IPS DF 6.9 (cell line): ENCODE data around the gene PDIA5.

Experiments
- DNase-seq: peaks from one replicate; pipeline ENCODE4 v3.0.0-alpha.2; 2013; ENCODE audit warnings: low read depth, low spot score
- H3K27ac ChIP-seq: one replicate; pipeline ENCODE4 v1.5.1; 2013; ENCODE audit warnings: low read length, control low read depth
- H3K27me3 ChIP-seq: 2 replicates; pipeline ENCODE4 v1.6.1; 2013; ENCODE audit warnings: mild to moderate bottlenecking, low read length; ENCODE audit not compliant: control insufficient read depth, insufficient read depth
- H3K36me3 ChIP-seq: 2 replicates; pipeline ENCODE4 v1.6.1; 2013; ENCODE audit warnings: low read length; ENCODE audit not compliant: control insufficient read depth, insufficient read depth
- H3K4me1 ChIP-seq: 2 replicates; pipeline ENCODE4 v1.6.1; 2013; ENCODE audit warnings: low read length; ENCODE audit not compliant: control insufficient read depth, insufficient read depth
- H3K4me3 ChIP-seq: 2 replicates; pipeline ENCODE4 v1.5.1; 2013; ENCODE audit warnings: mild to moderate bottlenecking, low read length
- H3K9me3 ChIP-seq: 2 replicates; pipeline ENCODE4 v1.6.1; 2013; ENCODE audit warnings: low read length, inconsistent platforms; ENCODE audit not compliant: control insufficient read depth, insufficient read depth
- WGBS: extraction: QIAGEN DNeasy Blood & Tissue Kit; methylation state at CpG from one replicate; pipeline ENCODE4 v1.1.7; 2013; ENCODE audit warnings: mixed read lengths, missing lambda C conversion rate; ENCODE audit not compliant: insufficient read length, insufficient coverage; 5-methylcytosine and 5-hydroxymethylcytosine counted together

The PDIA5 gene

GRCh38 chr3:123155471-123156011 is 88.7 kb downstream of the PDIA5 start:
- DNase-seq, result no peak
- Histone ChIP-seq H3K36me3 (peaks cover 9% of the 10 kb centered on the region), H3K27ac (no peak overlapping the region), H3K27me3 (no peaks in the 10 kb centered on the region), H3K4me1 (no peaks in the 10 kb centered on the region), H3K9me3 (no peaks in the 10 kb centered on the region), H3K4me3 (no peak overlapping the region)
- no CpG with 5 or more reads among the region's 9 CpGs for WGBS

- H3K27me3 ChIP-seq, result no peaks in the 10 kb centered on the region
- WGBS, result no CpG with 5 or more reads among the region's 15 CpGs
- peaks cover 14% of the 10 kb centered on the region for H3K36me3 ChIP-seq
- no peaks in the 10 kb centered on the region for H3K9me3 ChIP-seq
- H3K4me3 ChIP-seq, result no peak overlapping the region
- no peaks in the 10 kb centered on the region for H3K4me1 ChIP-seq
- H3K27ac ChIP-seq, result no peak overlapping the region
- no peak for DNase-seq
These were observed 89.6 kb downstream of the PDIA5 start for GRCh38 chr3:123156276-123156995.

GRCh38 chr3:123157209-123157597 is 90.4 kb downstream of the PDIA5 start:
- no peak for DNase-seq
- Histone ChIP-seq H3K4me1 (no peaks in the 10 kb centered on the region), H3K4me3 (no peak overlapping the region), H3K27me3 (no peaks in the 10 kb centered on the region), H3K36me3 (peaks cover 16% of the 10 kb centered on the region), H3K9me3 (no peaks in the 10 kb centered on the region), H3K27ac (no peak overlapping the region)
- WGBS, result no CpG with 5 or more reads among the region's 2 CpGs

GRCh38 chr3:123157598-123158287 is 90.9 kb downstream of the PDIA5 start:
- H3K36me3 ChIP-seq, result peaks cover 18% of the 10 kb centered on the region
- DNase-seq, result no peak
- WGBS, result no CpG with 5 or more reads among the region's 4 CpGs

GRCh38 chr3:123158330-123158729 is 91.5 kb downstream of the PDIA5 start:
- no peak overlapping the region for H3K4me3 ChIP-seq
- WGBS, result no CpG with 5 or more reads among the region's 4 CpGs
- H3K27me3 ChIP-seq, result no peaks in the 10 kb centered on the region
- H3K9me3 ChIP-seq, result no peaks in the 10 kb centered on the region
- no peak overlapping the region for H3K27ac ChIP-seq
- H3K36me3 ChIP-seq, result peaks cover 18% of the 10 kb centered on the region
- H3K4me1 ChIP-seq, result no peaks in the 10 kb centered on the region
- DNase-seq, result no peak

More at GRCh38 chr3:123157598-123158287, 90.9 kb downstream of the PDIA5 start:
- no peak overlapping the region for H3K27ac ChIP-seq
- H3K27me3 ChIP-seq, result no peaks in the 10 kb centered on the region
- H3K9me3 ChIP-seq, result no peaks in the 10 kb centered on the region
- H3K4me1 ChIP-seq, result no peaks in the 10 kb centered on the region
- H3K4me3 ChIP-seq, result no peak overlapping the region

GRCh38 chr3:123158899-123159390 is 92.1 kb downstream of the PDIA5 start:
- no peak overlapping the region for H3K27ac ChIP-seq
- H3K4me1 ChIP-seq, result no peaks in the 10 kb centered on the region
- peaks cover 18% of the 10 kb centered on the region for H3K36me3 ChIP-seq
- no peak overlapping the region for H3K4me3 ChIP-seq
- H3K9me3 ChIP-seq, result no peaks in the 10 kb centered on the region
- DNase-seq, result no peak
- no CpG with 5 or more reads among the region's 10 CpGs for WGBS
- no peaks in the 10 kb centered on the region for H3K27me3 ChIP-seq

- H3K4me3 ChIP-seq, result no peak overlapping the region
- no peaks in the 10 kb centered on the region for H3K9me3 ChIP-seq
- no peak for DNase-seq
- no peaks in the 10 kb centered on the region for H3K27me3 ChIP-seq
- no peaks in the 10 kb centered on the region for H3K4me1 ChIP-seq
- no CpG with 5 or more reads among the region's 9 CpGs for WGBS
- H3K27ac ChIP-seq, result no peak overlapping the region
- peaks cover 11% of the 10 kb centered on the region for H3K36me3 ChIP-seq
These were observed 93.3 kb downstream of the PDIA5 start for GRCh38 chr3:123159926-123160635.

GRCh38 chr3:123161167-123161566 is 94.3 kb downstream of the PDIA5 start:
- no CpG with 5 or more reads among the region's 7 CpGs for WGBS
- H3K27me3 ChIP-seq, result no peaks in the 10 kb centered on the region
- no peak overlapping the region for H3K27ac ChIP-seq
- no peaks in the 10 kb centered on the region for H3K9me3 ChIP-seq
- H3K4me3 ChIP-seq, result no peak overlapping the region
- no peaks in the 10 kb centered on the region for H3K4me1 ChIP-seq
- no peak for DNase-seq
- H3K36me3 ChIP-seq, result peaks cover 10% of the 10 kb centered on the region

GRCh38 chr3:123163141-123163540 is 96.3 kb downstream of the PDIA5 start:
- DNase-seq, result no peak
- Histone ChIP-seq H3K4me1 (no peaks in the 10 kb centered on the region), H3K9me3 (no peaks in the 10 kb centered on the region), H3K4me3 (no peak overlapping the region), H3K27me3 (no peaks in the 10 kb centered on the region), H3K36me3 (peaks cover 8% of the 10 kb centered on the region), H3K27ac (no peak overlapping the region)
- WGBS, result no CpG with 5 or more reads among the region's 4 CpGs

- Histone ChIP-seq H3K27me3 (no peaks in the 10 kb centered on the region), H3K9me3 (no peaks in the 10 kb centered on the region), H3K27ac (no peak overlapping the region), H3K36me3 (peaks cover 8% of the 10 kb centered on the region), H3K4me3 (no peak overlapping the region), H3K4me1 (no peaks in the 10 kb centered on the region; the same call in 1 of the 2 replicates)
- no peak for DNase-seq
- no CpG with 5 or more reads among the region's 1 CpG for WGBS
These were observed 98.3 kb downstream of the PDIA5 start for GRCh38 chr3:123165163-123165562.
